GM12872 (cell line): ENCODE data around the gene PHLPP2.

Source experiments
- CTCF ChIP-seq: IDR thresholded peaks from 3 replicates; pipeline ENCODE4 v1.5.1; 2011; ENCODE audit warnings: low read depth, mild to moderate bottlenecking, low read length, moderate library complexity; ENCODE audit not compliant: insufficient read depth

The PHLPP2 gene, protein sequence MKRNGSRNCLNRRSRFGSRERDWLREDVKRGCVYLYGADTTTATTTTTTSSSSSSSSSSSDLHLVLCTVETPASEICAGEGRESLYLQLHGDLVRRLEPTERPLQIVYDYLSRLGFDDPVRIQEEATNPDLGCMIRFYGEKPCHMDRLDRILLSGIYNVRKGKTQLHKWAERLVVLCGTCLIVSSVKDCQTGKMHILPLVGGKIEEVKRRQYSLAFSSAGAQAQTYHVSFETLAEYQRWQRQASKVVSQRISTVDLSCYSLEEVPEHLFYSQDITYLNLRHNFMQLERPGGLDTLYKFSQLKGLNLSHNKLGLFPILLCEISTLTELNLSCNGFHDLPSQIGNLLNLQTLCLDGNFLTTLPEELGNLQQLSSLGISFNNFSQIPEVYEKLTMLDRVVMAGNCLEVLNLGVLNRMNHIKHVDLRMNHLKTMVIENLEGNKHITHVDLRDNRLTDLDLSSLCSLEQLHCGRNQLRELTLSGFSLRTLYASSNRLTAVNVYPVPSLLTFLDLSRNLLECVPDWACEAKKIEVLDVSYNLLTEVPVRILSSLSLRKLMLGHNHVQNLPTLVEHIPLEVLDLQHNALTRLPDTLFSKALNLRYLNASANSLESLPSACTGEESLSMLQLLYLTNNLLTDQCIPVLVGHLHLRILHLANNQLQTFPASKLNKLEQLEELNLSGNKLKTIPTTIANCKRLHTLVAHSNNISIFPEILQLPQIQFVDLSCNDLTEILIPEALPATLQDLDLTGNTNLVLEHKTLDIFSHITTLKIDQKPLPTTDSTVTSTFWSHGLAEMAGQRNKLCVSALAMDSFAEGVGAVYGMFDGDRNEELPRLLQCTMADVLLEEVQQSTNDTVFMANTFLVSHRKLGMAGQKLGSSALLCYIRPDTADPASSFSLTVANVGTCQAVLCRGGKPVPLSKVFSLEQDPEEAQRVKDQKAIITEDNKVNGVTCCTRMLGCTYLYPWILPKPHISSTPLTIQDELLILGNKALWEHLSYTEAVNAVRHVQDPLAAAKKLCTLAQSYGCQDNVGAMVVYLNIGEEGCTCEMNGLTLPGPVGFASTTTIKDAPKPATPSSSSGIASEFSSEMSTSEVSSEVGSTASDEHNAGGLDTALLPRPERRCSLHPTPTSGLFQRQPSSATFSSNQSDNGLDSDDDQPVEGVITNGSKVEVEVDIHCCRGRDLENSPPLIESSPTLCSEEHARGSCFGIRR (N-terminal part only)

DNA sequence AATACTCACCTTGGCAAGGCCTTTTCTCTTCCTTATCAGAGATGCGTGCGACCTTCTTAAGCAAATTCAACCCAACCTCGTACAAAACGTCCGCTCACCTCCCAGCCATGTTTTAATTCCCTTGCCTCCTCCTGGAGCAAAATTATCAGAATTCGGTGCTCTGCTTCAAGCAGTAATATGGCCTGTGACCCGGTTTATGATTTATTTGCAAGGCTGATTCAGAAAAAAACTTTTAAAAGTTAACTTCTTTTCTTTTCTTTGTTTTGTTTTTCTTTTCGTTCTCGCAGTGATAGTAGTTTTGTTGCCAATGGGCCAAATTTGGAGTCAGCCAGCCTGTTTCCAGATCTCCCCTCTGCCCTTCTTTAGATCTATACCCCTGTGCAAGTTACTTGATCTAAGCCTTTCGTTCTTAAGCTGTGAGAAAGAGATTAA, at the start of gene PHLPP2:
Gene PHLPP2, minus strand, starts transcription at position 382 of the 432 bp plus-strand sequence. CDS start 9,906 bp downstream, outside the sequence.
- no peak for TF ChIP-seq CTCF

- TF ChIP-seq CTCF = no peak
Observed at GRCh38 chr16:71771571-71771970, 47.1 kb upstream of the PHLPP2 start.

- TF ChIP-seq CTCF = no peak
Observed at GRCh38 chr16:71769222-71769621, 44.7 kb upstream of the PHLPP2 start.

GRCh38 chr16:71767060-71767900, 42.8 kb upstream of the PHLPP2 start:
- TF ChIP-seq CTCF = no peak

GRCh38 chr16:71762186-71762585, 37.7 kb upstream of the PHLPP2 start:
- TF ChIP-seq CTCF = no peak

DNA sequence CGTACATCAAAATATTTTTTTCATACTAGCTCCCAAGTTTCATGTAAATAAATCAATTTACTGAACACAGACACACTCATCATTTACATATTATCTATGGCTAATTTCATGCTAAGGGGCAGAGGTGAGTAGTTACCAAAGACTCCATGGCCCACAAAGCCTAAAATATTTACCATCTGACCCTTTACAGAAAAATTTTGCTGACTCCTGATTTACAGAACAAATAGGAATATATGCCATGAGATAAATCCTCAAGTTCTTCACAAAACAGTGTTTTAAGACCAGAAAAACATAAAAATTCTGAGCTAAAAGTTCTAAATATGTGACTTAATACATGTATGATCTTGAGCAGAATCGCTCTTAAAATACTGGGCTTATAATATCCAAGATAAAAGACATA, 36.6 kb upstream of the PHLPP2 start:
- no peak for TF ChIP-seq CTCF
